ENCODE data around the gene STMN3. TPM values are rescaled to one million over a fixed set of nuclear protein-coding genes. Genes with fewer than 3 reads are reported as not detected.
A peak's percentile ranks its signal among the peaks of the same experiment; 100 is the strongest.

Gene STMN3
- total and polyA plus RNA-seq, 2 of the 8 experiments (the other 6 are each of a cell fraction or from before 2014, with no cell fraction given), result 51.5 to 63.1 TPM

DNA sequence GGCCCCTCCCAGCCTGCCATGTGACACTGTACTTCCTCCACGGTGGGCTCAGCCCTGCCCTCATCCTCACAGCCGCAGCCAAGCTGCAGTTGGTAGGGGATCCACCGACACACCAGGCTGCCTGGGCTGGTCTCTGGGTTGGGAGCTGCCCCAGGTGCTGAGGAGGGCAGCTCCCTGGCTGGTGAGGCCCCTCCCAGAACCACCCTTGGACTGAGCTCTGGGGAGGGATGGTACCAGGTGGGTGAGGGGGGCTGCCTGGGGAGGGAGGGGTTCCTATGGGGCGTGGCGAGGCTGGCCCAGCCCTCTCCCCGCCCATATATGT lies 43.0 kb upstream of the STMN3 start:
- Histone ChIP-seq H2BK12ac (ENCODE audit: low read depth, low read length) (no peak overlapping the region), H3K4me3 (ENCODE audit: extremely low read depth in 1 of 4, insufficient read depth in 2 of 4, low read depth in 3 of 4, low read length in 4 of 4) (peak overlapping the region in 1 of 4 experiments; percentile 45; a peak in 2 of 8 replicates), H4K91ac (replicated peaks; ENCODE audit: insufficient read length, low read length) (peak overlapping the region; percentile 55), H4K5ac (ENCODE audit: insufficient read length, low read depth, low read length) (no peak overlapping the region), H3K79me1 (ENCODE audit: low read depth, low read length) (no peaks in the 10 kb centered on the region), H2BK5ac (ENCODE audit: low read depth, low read length) (0 out of 2 replicates have a peak overlapping the region, but pooled peaks have one; percentile 60), H3K27ac (ENCODE audit: low read depth, low read length) (no peak overlapping the region), H3K23ac (ENCODE audit: insufficient read length) (no peak overlapping the region), H2BK20ac (ENCODE audit: low read length) (no peak overlapping the region), H4K20me1 (replicated peaks in 1 of 2; ENCODE audit: control insufficient read depth in 1 of 2, insufficient read depth in 2 of 2, low read length in 2 of 2) (peaks cover 0 to 15% of the 10 kb centered on the region in 2 experiments), H3K4me1 (replicated peaks in 1 of 4; ENCODE audit: control insufficient read depth in 3 of 4, insufficient read depth in 4 of 4, low read length in 3 of 4) (peaks cover 0 to 12% (median 7%) of the 10 kb centered on the region in 4 experiments; a peak in 4 of 7 replicates), H3K9ac (replicated peaks in 1 of 4; ENCODE audit: extremely low read depth in 1 of 4, low read depth in 3 of 4, low read length in 3 of 4) (no peak overlapping the region), H3K14ac (ENCODE audit: insufficient read length) (no peak overlapping the region), H2AFZ (ENCODE audit: low read length) (no peak overlapping the region), H3K79me2 (ENCODE audit: control insufficient read depth in 1 of 2, insufficient read depth in 2 of 2, low read length in 2 of 2) (no peaks in the 10 kb centered on the region), H3K18ac (ENCODE audit: extremely low read depth, low read length) (no peak overlapping the region), H3K4ac (replicated peaks; ENCODE audit: insufficient read length, low read depth, low read length) (no peak overlapping the region), H3K56ac (replicated peaks; ENCODE audit: insufficient read length, low read depth, low read length) (no peak overlapping the region), H3K23me2 (ENCODE audit: low read depth, low read length) (peaks cover 8% of the 10 kb centered on the region; the same call in 1 of the 2 replicates), H3K36me3 (ENCODE audit: control insufficient read depth in 2 of 4, insufficient read depth in 4 of 4, low read length in 3 of 4) (peaks cover 0 to 3% (median 0%) of the 10 kb centered on the region in 4 experiments; a peak in 1 of 8 replicates), H3K27me3 (replicated peaks in 1 of 4; ENCODE audit: control insufficient read depth in 3 of 4, extremely low read depth in 1 of 4, insufficient read depth in 3 of 4, low read length in 3 of 4) (no peaks in the 10 kb centered on the region), H2AK5ac (ENCODE audit: low read depth, low read length) (no peak overlapping the region), H2BK120ac (replicated peaks; ENCODE audit: low read depth, low read length) (no peak overlapping the region), H4K8ac (ENCODE audit: extremely low read depth, insufficient read depth, low read length) (peak overlapping the region; percentile 72), H2BK15ac (ENCODE audit: low read length) (no peak overlapping the region), H3K4me2 (ENCODE audit: insufficient read depth in 1 of 2, low read depth in 2 of 2, low read length in 2 of 2) (peak overlapping the region; percentile 58 to 65; a peak in 3 of 4 replicates), H3K9me3 (ENCODE audit: insufficient read depth in 2 of 2, low read depth in 1 of 2, low read length in 1 of 2) (no peaks in the 10 kb centered on the region; a peak in 1 of 4 replicates)
- no peak for FAIRE-seq
- DNase-seq (ENCODE audit: low read depth in 1 of 2, low spot score in 2 of 2), result peak in 1 of 2 experiments; percentile 69
- ChIA-PET CTCF (ENCODE audit: partially characterized antibody) (interaction anchor here (0.6 to 1.1 kb wide), 4 partner anchors 11 to 1534 kb away, joined by 3 to 4 read pairs (median 3); partner anchors contain the start of genes ARFRP1, PTK6 and ZGPAT), POLR2A (ENCODE audit: partially characterized antibody) (interaction anchor here (0.8 to 4.2 kb wide), 11 partner anchors 8 to 198 kb away, joined by 3 to 49 read pairs (median 5); partner anchors contain the start of genes ARFRP1, LIME1, RTEL1 and ZGPAT)
- WGBS, 2 experiments (ENCODE audit: extremely low coverage in 1 of 2, insufficient coverage in 1 of 2, insufficient read length in 1 of 2, insufficient replicate concordance in 2 of 2, low coverage in 1 of 2, low lambda C conversion rate in 2 of 2, missing lambda C conversion rate in 1 of 2), result 70% methylated on average over 3 of the region's 6 CpGs; no CpG with 5 or more reads in 1 of the 2 experiments
- TF ChIP-seq BCL11A (IDR thresholded peaks at IDR 0.05; ENCODE audit: low read depth in 2 of 2, low read length in 2 of 2) (no peak), GABPA (IDR thresholded peaks at IDR 0.05; ENCODE audit: borderline replicate concordance, insufficient read depth, low read length) (no peak), BACH1 (IDR thresholded peaks at IDR 0.05; ENCODE audit: low read length) (no peak), JUN (IDR thresholded peaks at IDR 0.05; ENCODE audit: low read depth, low read length) (no peak), CEBPB (IDR thresholded peaks at IDR 0.05; ENCODE audit: low read depth, low read length) (no peak), GTF2F1 (IDR thresholded peaks at IDR 0.05; ENCODE audit: borderline replicate concordance, low read depth, low read length) (no peak), POU5F1 (IDR thresholded peaks at IDR 0.05; ENCODE audit: low read depth, low read length) (no peak), SP4 (IDR thresholded peaks at IDR 0.05; ENCODE audit: low read length) (no peak), RNF2 (IDR thresholded peaks at IDR 0.05; ENCODE audit: borderline replicate concordance, low read depth, low read length, missing control alignments, poor library complexity, severe bottlenecking) (no peak)
- TF ChIP-seq, protein P1, sequence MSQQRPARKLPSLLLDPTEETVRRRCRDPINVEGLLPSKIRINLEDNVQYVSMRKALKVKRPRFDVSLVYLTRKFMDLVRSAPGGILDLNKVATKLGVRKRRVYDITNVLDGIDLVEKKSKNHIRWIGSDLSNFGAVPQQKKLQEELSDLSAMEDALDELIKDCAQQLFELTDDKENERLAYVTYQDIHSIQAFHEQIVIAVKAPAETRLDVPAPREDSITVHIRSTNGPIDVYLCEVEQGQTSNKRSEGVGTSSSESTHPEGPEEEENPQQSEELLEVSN (IDR thresholded peaks at IDR 0.05), result no peak

Data from H1 (cell line).